ENCODE results near the gene HIKESHI.
"Not testable (repeated sequence)": the region's sequence is repeated elsewhere in the genome, so short reads cannot be mapped to it uniquely, and the experiment has no call there.

HIKESHI gene

DNA sequence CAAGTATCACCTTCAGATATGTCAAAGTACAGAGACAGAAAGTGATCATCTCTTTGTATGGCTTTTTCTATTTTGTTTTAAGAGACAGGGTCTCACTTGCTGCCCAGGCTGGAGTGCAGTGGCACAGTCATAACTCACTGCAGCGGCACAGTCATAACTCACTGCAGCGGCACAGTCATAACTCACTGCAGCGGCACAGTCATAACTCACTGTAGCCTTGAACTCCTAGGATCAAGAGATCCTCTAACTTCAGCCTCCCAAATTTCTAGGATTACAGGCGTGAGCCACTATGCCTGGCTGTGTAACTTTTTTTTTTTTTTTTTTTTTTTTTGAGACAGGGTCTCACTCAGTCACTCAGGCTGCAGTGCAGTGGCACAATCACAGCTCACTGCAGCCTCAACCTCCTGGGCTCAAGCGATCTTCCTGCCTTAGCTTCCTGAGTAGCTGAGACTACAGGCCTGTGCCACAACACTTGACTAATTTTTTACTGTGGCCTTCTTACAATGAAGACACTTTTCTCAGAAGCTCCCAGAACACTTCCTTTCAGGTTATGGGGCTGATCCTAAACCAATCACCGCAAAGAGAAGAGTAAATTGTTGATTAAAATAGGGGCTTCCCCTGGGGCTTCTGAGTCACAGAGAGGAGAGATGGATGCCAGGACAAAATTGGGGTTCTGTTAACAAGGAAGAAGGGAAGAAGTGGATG lies 9.0 kb upstream of the HIKESHI start:
- DNase-seq (ENCODE audit: low spot score) = no peak

DNA sequence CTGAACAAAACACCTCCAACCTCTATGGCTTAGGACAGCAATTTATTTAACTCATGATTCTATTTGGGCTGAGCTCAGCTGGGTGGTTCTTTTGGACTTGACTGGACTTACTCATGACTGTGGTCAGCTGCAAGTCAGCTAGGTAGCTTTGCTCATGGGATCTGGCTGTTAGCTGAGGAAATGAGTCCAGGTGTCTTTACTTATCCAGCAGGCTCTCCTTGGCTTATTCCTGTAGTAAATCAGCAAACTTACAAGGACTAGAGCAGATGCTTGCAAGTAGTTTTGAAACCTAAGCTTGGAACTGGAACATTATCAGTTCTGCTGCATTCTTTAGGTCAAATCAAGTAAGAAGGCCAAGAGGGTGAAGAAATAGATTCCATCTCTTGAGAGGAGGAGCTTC lies 8.0 kb upstream of the HIKESHI start:
- DNase-seq (ENCODE audit: low spot score) = no peak

DNA sequence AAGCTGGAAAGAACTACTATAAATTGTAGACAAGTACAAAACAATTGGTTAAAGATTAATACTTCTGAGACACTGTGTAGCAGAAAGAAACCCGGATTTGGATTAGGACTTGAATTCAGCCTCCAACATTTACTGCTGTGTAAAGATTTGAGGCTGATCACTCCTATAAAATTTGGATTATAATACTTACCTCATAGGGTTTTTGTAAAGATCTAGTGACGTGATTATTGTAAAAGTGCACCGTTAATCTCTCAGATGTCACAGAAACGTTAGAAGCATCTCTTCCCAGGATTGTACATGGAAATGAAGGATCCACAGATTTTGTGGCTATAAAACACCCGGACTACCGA lies 323 bp upstream of the HIKESHI start:
- DNase-seq (ENCODE audit: low spot score) = peak; percentile 8

DNA sequence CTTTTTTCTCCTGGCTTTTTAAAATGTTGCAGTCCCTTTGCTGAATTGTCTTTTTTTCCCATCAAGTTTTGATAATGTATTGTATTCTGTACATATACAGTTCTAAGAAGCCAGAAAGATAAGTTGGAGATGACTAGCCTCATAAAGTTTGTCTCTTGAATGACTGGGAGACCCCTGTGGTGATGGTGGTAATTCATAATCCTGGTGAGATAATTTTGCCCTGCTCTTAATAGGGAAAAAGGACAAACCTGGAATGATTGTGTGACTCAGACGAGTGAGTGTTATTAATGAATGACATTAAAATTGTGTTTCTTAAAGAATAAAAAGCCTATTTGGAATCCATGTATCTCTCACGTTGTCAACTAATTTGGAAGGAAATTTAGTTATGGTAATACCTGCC lies 1.2 kb downstream of the HIKESHI start:
- no peak for DNase-seq (ENCODE audit: low spot score)

DNA sequence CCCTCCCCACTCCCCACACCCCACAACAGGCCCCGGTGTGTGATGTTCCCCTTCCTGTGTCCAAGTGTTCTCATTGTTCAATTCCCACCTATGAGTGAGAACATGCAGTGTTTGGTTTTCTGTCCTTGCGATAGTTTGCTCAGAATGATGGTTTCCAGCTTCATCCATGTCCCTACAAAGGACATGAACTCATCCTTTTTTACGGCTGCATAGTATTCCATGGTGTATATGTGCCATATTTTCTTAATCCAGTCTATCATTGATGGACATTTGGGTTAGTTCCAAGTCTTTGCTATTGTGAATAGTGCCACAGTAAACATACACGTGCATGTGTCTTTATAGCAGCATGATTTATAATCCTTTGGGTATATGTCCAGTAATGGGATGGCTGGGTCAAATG lies 6.7 kb downstream of the HIKESHI start:
- DNase-seq (ENCODE audit: low spot score) = not testable (repeated sequence)

DNA sequence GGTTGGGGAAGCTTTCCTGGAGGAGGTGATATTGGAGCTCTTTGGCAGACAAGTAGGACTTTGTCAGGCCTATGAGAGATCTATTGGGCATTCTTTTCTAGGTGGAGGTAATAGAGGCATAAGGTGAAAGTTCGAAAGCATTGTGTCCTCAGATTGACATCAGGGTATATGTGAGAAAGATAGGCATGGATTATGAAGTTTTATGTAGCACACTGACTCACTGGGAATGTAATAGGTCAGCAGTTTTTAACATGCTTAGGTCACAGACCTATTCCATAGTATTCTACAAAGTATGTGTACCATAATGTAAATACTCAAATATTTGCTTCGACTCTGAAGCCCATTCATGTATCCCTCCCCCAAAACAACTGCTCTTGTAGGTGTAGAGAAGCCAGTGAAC lies 11.8 kb downstream of the HIKESHI start:
- DNase-seq (ENCODE audit: low spot score) = no peak

DNA sequence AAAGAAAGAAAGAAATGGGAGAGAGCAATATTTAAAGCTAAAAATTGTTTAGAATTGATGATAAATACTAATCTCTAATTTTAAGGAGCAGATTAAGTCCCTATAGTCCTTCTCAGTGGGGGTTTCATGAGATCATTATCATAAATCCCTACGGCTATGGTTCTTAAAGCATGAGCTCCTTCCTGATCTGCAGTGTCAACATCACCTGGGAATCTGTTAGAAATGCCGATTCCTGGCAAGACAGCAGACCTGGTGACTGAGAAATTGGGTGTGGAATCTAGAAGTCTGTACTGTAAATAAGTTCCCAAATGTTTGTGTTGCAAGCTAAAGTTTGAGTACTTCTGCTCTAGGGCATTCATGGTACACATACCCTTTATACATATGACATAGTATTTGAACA lies 12.6 kb downstream of the HIKESHI start:
- DNase-seq (ENCODE audit: low spot score) = no peak

DNA sequence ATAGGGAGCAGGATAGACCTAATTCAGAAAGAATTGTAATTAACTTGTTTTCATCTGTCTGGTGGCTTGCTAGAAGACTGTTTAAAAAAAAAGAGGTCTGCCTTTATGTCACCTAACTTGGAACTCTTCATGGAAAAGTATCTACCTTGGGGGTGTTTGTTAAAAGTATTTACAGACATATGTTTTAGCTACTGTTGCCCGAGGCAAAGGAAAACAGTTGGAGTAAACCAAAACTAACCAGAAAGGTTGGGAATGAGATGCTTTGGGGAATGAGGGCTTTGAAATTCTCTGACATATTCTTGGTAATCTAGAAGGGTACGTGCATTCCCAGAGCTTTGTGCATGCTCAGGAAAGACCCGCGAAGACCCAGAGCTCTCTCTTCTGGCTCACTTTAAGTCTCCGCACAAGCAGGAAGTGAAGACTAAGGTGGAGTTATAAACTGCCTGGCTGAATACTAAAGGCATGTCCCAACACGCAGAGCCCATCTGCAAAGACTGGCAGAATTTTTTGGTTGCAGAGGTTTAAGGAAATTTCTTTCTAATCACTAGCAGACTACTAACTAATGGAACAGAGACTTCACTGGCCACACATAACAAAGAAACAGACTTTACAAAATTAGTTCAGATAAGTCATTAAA lies 33.2 kb downstream of the HIKESHI start:
- no peak for DNase-seq (ENCODE audit: low spot score)

DNA sequence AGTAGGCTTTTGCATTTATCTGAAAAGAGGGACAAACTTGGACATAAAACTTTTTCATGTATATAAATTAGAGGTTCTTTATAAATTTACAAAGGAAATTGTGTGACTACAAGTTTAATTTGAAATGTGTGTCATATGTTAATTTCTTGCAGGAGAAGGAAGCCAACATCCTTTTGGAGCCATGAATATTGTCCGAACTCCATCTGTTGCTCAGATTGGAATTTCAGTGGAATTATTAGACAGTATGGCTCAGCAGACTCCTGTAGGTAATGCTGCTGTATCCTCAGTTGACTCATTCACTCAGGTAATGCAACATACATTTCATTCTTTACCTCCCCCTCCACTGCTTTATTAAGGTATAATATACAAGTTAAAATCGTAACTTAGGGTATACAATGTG lies 35.2 kb downstream of the HIKESHI start:
- DNase-seq (ENCODE audit: low spot score) = no peak

DNA sequence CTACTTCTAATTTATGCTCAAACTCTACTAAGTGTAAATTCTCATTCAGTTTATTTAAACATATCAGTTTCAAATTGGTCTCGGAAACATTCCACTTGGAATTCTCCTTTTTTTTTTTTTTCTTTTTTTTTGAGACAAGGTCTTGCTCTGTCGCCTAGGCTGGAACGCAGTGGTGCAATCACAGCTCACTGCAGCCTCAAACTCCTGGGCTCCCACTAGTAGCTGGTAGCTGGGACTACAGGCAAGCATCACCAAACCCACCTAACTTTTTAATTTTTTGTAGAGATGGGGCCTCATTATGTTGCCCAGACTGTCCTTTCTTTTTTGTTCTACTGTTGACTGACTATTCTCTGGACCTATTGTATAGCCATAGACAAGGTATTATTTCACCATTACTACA lies 39.3 kb downstream of the HIKESHI start:
- no peak for DNase-seq (ENCODE audit: low spot score)

DNA sequence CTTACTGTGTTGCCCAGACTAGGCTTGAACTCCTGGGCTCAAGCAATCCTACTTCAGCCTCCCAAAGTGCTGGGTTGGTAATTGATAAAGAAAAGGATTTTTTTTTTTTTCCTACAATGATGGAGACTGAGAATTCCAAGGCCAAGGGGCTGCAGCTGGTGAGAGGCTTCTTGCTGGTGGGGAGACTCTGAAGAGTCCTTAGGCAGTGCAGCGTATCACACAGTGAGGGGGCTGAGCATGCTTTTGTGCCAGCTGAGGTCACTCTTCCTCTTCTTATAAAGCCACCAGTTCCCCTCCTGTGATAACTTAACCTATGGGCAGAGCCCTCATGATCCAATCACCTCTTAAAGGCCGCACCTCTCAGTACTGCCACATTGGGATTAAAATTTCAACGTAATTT lies 44.5 kb downstream of the HIKESHI start:
- DNase-seq (ENCODE audit: low spot score) = no peak

DNA sequence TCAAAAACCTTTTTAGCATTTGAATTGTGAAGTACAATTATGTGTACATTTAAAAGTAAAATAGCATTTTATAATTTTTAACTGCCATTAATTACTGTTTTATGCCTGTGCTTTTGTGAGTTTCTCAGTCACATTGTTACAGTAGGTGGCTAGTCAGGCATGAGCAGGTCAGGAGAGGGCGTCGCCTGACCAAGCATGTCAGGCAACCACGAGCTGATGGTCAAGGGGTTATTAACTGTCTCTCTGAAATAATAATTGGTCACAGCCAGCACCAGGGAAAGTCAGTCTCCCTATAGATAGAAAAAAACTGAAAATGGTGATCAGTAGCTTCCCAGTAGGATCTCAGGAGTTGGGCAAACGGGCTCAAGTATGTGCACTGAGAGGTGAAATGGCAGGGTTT lies 53.2 kb downstream of the HIKESHI start:
- no peak for DNase-seq (ENCODE audit: low spot score)

DNA sequence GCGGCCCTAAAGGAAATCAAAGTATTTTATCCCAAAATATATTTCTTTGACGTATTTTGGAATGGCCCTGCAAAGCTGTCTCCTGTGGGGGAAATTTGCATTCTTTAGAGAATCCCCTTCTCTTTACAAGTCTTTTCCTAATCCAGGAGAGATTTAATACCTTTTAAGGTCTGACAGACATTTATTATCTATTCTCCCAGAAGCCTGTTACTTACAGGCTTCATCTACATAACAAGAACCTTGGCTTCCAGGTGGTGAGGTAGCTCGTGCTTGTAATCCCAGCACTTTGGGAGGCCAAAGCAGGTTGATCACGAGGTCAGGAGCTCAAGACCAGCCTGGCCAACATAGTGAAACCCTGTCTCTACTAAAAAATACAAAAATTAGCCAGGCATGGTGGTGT lies 55.4 kb downstream of the HIKESHI start:
- DNase-seq (ENCODE audit: low spot score) = not testable (repeated sequence)

DNA sequence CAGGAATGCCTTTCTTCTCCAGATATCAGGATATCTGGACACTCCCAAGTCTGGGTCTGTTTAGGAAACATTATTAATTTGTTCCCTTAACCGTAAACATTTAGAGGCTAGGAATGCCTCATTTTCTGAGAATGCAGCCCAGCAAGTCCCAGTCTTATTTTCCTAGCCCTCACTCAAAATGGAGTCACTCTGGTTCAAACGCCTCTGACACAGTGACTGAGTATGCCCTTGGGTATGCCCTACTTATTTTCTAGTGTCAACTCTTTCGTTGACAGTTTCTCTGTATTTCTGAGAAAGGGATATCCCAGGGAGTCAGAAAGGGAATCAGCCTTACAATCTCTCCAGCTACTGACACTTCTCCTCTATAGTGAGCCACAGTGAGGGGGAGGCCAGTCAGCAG lies 56.7 kb downstream of the HIKESHI start:
- DNase-seq (ENCODE audit: low spot score) = no peak

DNA sequence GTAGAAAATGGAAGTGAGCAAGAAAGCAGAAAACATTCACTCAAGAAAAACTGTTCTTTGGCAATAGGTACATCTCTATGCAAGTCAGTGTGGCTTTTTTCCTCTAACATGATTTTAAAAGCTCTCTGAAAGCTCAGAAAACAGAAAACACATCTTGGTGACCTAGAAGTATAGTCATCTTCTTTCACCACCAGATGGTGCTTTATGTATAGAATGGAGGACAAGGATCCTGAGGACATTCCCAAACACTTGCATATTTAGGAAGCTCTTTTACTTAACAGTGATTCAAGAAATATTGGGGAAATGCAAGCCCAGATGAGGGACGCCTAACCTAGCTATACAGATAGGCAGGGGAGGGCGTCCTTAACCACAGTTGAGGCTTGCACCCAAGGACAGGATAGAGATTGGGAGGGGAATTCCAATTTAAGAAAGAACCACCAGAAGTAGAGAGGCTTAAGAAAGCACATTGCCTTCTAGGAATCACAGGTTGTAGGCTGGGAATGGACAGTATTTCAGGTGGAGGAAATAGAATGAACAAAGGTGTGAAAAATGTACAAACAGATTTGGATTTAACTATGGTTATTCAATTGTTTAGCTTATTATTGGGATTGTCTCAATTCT lies 58.8 kb downstream of the HIKESHI start:
- no peak for DNase-seq (ENCODE audit: low spot score)

DNA sequence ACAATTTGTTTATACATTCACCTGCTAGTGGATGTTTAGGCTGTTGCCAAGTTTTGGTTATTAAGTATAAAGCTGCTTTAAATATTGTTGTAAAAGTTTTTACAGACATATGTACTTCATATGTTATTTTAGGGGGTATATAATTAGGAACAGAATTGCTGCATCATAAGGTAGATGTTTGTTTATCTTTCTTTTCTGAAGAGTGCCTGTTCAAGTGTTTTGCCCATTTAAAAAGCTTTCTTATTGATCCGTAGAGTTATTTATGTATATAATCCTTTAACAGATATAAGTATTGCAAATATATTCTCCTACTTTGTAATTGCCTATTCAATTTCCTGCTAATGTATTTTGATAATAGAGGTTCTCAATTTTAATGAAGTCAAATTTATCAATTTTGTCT lies 61.4 kb downstream of the HIKESHI start:
- DNase-seq (ENCODE audit: low spot score) = no peak

DNA sequence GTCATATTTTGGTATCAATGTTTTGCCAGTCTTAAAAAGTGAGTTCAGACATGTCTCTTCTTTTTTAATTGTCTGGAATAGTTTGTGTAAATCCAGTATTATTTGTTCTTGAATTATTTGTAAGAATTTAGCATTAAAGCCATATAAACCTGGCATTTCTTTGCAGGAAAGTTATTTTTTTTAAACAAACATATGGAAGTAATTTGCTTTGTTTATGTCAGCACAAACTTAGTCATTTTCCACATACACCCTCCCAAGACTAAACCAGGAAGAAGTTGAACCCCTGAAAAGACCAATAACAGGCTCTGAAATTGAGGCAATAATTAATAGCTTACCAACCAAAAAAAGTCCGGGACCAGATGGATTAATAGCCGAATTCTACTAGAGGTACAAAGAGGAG lies 63.5 kb downstream of the HIKESHI start:
- DNase-seq (ENCODE audit: low spot score) = no peak

DNA sequence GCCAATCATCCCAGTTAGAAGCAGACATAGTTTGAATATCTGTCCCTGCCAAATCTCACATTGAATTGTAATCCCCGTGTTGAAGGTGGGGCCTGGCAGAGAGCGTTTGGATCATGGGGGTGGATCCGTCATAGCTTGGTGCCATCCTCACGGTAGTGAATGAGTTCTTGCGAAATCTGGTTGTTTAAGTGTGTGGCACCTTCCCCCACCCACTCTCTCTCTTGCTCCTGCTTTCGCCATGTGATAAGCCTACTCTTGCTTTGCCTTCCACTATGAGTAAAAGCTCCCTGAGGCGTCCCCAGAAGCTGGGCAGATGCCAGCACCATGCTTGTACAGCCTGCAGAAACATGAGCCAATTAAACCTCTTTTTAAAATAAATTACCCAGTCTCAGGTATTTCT lies 67.6 kb downstream of the HIKESHI start:
- no peak for DNase-seq (ENCODE audit: low spot score)

DNA sequence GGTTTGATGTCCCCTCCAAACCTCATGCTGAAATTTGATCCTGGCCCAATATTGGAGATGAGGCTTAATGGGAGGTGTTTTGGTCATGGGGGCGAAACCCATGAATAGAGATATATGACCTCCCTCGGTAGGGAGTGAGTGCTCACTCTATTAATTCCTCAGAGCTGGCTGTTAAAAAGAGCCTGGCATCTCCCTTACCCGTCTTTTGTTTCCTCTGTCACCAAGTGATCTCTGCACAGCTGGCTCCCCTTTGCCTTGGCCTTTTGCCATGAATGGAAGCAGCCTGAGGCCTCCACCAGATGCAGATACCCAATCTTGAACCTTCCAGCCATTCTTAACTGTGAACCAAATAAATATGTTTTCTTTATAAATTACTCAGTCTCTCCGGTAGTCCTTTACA lies 68.1 kb downstream of the HIKESHI start:
- DNase-seq (ENCODE audit: low spot score) = no peak

DNA sequence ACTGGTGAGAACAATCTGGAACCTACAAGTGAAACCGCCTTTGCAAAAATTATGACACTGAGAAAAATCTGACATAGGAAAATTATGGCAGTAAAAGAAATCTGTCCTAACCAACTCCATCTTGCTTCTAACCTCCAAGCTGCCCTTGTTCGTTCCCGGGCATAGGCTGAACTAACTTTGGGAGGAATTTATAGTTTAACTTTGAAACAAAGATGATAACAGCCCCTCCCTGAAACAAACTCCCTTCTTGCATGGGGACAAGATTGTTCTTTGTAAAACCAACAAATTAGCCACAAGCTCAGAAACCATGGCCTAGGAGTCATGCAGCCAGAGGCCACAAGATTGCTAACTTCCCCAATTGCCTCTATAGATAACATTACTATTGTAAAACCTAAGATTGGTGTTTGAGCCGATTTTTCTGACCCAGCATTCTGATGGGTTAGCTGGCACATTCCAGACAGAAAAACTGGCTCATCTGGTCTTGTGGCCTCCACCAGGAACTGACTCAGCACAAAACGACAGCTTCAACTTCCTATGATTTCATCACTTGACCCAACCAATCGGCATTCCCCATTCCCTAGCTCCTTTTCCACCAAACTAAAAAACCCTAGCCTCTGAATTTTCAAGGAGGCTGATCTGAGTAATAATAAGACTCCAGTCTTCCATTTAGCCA lies 69.0 kb downstream of the HIKESHI start:
- no peak for DNase-seq (ENCODE audit: low spot score)

DNA sequence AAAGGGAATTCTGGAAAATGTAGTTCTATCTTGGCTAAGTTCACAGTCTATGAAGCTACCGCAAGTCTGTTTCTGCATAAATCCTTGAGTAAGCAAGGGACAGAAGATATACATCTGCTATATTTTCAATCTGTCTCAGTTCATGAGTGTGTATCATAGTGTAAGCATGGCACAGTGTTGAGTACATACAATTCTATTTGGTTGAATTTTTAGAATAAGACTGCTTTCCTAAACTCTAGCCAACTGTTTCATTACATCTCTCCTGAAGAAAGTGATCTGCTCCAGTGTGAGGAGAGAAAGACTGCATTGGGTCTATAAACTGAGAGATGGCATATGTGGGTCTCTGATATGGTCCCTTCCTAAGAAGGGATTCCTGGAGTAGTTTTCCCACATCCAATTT lies 70.0 kb downstream of the HIKESHI start:
- DNase-seq (ENCODE audit: low spot score) = no peak

DNA sequence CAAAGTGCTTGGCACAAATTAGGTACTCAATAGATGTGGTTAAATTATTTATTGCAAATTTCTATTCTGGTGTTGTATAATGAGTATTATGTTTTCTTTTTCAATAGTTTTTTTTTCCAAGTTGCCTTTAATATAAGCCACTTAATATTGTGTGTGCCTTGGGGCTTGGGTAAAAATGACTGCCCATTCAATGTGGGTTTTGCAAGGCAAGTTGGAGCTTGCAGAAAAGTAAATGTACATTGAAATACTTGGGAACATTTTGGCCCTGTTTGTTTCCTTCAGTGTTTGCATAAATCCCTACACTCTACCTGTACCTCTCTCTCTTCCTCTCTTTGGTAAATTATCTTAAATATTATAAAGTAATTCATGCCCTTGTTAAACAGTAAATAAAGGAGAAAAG lies 70.5 kb downstream of the HIKESHI start:
- no peak for DNase-seq (ENCODE audit: low spot score)

DNA sequence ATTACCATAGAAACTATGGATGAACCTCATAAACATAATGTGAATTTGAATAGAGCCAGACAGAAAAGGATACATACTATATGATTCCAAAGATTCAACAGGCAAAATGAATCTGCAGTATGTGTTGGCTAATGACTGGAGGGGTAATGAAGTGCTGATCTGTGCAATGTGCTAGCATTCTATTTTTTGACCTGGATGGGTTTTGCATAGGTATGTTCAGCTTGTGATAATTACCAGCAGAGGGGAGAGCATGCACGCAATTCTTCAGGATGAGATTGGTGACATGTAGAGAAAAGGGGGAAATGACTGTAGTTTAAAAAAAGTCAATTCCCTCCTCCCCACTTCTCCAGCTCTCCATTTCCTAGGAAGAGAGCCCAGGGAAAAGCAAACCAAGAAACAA lies 72.0 kb downstream of the HIKESHI start:
- no peak for DNase-seq (ENCODE audit: low spot score)

Data from SK-N-DZ (cell line).